ENCODE data around the gene GARNL3.

DNA sequence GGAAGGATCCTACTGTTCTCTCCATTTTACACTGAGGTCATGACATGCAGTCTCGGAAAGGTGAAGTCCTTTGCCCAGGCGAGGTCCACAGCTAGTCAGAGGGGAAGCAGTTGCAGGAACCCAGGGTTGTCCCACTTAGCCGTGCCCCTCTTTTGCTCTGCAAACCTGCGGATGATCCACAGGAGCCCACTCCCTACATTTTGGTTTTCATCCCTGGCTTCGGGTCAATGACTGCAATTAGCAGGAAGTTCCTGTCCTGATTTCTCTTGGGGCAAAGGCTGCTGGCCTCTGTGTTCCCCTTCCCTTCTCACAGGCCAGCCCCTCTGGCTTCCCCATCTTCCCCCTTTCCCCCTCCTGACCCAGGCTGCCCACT lies 133.7 kb downstream of the GARNL3 start:
- TF ChIP-seq CTCF (IDR thresholded peaks at IDR 0.05) (no peak), EZH2 (IDR thresholded peaks at IDR 0.05) (no peak)
